ENCODE data around the gene MYL12A.
"Not testable (repeated sequence)": the region's sequence is repeated elsewhere in the genome, so short reads cannot be mapped to it uniquely, and the experiment has no call there.

MYL12A gene

DNA sequence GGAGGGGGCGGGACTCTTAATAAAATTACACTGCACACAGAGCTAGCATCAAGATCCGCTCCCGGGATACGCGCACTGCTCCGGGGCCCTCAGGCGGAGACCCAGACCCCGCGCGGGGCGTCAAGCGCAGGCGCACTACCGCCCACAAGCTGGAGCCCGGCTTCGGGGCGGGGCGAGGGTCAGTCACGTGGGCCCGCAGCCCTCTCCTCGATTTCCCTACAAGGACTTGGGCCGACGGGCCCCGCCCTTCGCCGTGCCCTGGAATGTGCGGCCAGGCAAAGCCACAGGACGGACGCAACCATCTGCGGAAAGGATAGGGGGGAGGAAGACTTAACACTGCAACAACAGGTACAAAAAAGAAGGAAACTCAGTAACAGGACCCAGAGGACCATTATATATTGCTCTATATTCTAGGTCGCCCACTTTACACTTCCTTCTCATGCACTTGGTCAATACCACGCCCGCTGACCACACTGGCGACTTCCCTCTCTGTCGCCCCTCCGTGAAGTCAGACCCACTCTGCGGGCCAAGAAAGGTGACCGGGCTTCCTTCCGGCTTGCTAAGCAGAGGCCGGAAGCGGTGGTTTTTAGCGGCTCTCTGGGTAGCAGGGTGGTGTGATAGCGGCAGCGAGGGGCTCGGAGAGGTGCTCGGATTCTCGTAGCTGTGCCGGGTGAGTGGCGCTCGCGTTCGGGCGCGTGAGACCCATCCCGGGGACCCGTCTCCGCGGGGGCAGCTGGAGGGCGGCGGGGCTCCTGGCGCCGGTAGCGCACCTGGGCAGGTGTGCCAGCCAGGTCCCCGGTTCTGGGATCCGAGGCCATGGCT is at the start of gene MYL12A:
MYL12A (plus strand) TSS at position 562 of the 822 bp plus-strand sequence. CDS start 5,447 bp downstream, outside the sequence.
- peak; percentile 71 for TF ChIP-seq POLR2A (IDR thresholded peaks at IDR 0.05; ENCODE audit: low read depth, low read length)
- FAIRE-seq (peak; percentile 98), DNase-seq (ENCODE audit: insufficient read length, low spot score) (peak; percentile 82)

GRCh38 chr18:3198260-3198860 is 49.2 kb upstream of the MYL12A start:
- not testable (repeated sequence) for FAIRE-seq; DNase-seq (ENCODE audit: insufficient read length, low spot score)

DNA sequence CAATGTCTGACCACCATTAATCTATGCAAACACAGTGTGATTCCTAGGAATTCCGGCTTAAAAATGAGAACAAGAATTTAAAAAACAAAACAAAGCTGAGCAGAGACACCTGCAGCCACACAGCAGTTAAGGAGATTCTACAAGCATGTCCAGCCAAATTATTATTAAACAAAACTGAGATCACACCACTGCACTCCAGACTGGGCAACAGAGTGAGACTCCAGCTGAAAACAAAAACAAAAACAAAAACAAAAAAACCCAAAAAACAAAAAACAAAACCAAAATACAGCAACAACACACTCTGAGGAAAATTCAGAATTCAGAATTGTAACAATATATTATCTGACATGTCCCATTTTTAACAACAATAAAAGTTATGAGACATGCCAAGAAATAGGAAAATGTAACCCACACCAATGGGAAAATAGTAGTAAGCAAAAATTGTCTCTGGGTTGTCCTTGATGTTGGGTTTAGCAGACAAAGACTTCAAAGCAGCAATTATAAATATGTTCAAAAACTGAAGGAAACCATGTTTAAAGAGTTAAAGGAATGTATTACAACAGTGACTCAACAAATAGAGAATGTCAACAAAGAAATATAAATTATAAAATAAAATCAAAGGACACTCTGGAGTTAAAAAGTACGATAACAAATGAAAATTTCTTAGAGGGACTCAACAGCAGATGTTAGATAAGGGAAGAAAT is 47.5 kb upstream of the MYL12A start:
- DNase-seq (ENCODE audit: insufficient read length, low spot score) (no peak), FAIRE-seq (no peak)
- TF ChIP-seq POLR2A (IDR thresholded peaks at IDR 0.05; ENCODE audit: low read depth, low read length), result no peak

GRCh38 chr18:3205239-3205638 is 42.4 kb upstream of the MYL12A start:
- no peak for TF ChIP-seq POLR2A (IDR thresholded peaks at IDR 0.05; ENCODE audit: low read depth, low read length)
- FAIRE-seq, result no peak
- no peak for DNase-seq (ENCODE audit: insufficient read length, low spot score)

GRCh38 chr18:3207565-3207964 is 40.0 kb upstream of the MYL12A start:
- FAIRE-seq, result peak; percentile 99
- TF ChIP-seq POLR2A (IDR thresholded peaks at IDR 0.05; ENCODE audit: low read depth, low read length), result no peak
- peak; percentile 46 for DNase-seq (ENCODE audit: insufficient read length, low spot score)

DNA sequence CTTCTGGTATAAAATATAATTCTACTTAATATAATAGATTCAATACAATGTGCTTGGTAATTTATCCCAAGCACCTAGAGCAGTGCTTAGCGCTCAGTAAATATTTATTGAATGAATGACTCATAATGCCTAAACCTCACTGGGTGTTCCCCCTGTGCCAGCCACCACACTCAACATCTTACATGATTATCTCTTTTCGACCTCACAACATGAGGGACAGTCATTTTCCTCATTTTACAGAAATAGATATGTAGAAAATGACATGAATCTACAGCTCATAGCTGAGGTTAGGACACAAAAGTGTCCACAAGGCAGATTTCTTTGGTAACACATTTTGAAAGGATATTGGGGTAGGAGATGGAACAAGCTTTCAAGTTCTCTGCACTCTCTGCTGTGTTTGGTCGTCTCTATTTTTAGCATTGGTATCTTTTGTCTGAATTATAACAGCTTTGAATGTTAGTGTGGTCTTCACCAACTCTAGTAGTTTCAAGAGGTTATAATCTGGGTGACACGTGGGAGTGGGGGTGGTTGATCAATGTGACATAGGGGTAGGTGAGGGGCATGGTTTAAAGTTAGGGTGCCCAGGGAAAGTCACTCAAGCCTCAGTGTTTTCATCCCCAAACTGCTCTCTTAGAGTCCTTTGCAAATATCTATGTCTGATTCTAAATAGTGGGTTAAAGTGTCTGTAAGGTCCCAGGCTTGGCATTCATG is 37.6 kb upstream of the MYL12A start:
- no peak for DNase-seq (ENCODE audit: insufficient read length, low spot score)
- no peak for TF ChIP-seq POLR2A (IDR thresholded peaks at IDR 0.05; ENCODE audit: low read depth, low read length)
- no peak for FAIRE-seq

DNA sequence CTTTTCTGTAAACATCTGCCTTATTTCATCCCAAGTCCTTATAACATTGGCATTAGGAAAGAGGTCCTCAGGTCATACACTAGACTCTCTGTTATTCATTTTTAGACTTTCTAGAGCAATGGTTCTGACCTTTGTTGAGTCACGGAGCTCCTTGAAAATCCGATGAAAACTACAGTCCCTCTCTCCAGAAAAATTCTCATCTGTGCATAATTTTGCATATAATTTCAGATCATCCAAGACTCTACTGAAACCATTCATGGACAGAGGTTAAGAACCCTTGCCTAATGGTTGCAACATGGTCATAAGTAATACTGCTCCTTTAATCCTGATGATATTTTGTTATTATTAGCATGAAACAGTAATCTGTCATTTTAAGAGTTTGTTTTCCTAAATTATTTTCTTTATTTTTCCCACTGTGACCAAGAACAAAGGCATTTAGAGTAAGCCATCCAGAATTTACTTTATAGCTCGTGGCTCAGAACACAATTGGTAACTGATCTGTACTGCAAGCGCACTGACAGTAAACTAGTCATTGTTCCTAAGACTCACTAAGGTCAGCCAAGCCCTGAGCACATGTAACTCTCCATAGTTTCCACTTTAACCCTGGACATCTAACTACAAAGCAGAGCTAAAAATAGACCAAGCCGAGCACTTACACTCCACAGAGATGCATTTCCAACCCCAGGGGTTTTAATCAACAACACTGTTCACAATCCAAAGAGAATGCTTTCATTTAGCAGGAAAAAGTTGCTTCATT is 36.2 kb upstream of the MYL12A start:
- FAIRE-seq (no peak), DNase-seq (ENCODE audit: insufficient read length, low spot score) (no peak)
- TF ChIP-seq POLR2A (IDR thresholded peaks at IDR 0.05; ENCODE audit: low read depth, low read length), result no peak

DNA sequence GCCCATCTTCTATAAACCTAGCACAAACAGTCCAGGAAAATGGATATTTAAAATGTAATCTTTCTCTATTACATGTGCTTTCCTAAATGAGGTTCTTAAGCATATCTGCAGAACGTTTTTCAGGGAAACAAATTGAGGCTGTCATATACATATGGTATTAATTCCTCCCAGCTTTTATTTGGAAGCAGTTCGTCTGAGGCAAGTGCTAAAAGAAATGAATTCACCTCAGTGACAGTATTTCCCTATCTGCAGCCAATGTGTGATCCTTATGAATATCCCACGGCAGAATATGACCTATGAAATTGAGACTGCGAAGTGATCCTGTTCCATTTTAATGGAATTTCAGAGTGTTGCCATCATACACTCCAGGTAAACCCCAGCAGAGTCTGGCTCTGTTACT is 34.9 kb upstream of the MYL12A start:
- no peak for DNase-seq (ENCODE audit: insufficient read length, low spot score)
- FAIRE-seq, result no peak
- TF ChIP-seq POLR2A (IDR thresholded peaks at IDR 0.05; ENCODE audit: low read depth, low read length), result no peak

DNA sequence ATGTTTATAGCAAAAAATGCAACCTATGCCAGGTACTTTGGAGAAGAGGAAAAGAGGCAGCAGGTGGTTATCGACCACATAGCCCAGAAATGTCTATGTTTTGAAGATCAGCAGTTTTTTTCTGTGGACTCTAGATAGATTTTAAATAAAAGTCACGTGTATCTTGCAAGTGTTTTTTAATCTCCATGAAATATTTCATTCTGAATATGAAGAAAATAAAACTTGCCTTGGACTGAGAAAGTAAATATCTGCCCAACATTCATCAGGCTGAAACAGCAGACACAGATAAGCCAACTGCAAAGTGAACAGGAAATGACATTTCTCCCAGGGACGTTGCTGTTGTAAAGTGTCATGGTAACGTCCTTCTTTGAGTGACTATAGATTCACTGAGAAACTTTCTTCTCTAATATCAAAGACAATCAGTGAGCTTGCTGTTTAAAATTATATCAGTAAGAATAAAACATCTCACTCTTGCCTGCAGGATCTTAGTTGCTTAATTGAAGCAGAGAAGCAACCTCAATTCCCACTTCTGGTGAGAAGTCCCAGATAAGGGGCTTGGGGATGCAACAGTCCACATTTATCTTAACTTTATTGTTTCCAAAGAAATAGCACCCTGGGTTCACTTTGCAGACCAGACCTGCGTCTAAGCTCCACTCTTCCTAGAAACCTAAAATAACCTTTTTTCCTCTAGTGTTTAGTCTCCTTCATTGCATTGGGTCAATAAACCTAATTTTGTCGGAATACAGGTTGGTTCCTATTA is 34.1 kb upstream of the MYL12A start:
- TF ChIP-seq POLR2A (IDR thresholded peaks at IDR 0.05; ENCODE audit: low read depth, low read length), result no peak
- no peak for DNase-seq (ENCODE audit: insufficient read length, low spot score)
- FAIRE-seq, result no peak

DNA sequence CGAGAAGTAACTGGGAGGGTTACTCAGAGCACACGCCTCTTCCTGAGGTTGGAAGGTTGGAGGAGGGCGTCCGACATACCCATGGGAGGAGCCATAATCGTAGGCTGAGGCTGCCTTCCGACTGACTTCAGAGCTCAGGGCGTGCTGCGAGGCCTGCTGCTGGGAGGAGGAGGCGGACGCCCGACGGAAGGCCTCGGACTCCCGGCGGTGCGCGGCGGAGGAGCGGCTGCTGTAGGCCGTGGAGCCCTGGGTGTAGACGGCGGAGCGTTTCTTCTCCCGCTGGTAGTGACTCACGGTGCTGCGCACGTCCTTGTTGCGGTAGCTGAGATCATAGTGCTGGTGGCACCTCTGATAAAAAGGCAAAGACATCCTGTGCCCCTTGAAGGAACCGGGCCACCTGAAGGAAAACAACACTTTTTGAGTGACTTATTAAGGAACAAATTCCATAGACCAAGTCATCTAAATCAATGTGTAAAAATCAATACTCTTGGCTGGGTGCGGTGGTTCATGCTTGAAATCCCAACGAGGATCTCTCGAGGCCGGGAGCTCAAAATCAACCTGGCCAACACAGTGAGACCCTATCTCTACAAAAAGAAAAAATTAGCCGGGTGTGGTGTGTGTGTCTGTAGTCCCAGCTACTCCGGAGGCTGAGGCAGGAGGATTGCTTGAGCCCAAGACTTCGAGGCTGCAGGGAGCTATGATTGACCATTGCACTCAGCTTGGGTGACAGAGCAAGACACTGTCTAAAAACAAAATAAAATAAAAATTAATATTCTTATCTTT is 32.6 kb upstream of the MYL12A start:
- no peak for DNase-seq (ENCODE audit: insufficient read length, low spot score)
- no peak for TF ChIP-seq POLR2A (IDR thresholded peaks at IDR 0.05; ENCODE audit: low read depth, low read length)
- no peak for FAIRE-seq

DNA sequence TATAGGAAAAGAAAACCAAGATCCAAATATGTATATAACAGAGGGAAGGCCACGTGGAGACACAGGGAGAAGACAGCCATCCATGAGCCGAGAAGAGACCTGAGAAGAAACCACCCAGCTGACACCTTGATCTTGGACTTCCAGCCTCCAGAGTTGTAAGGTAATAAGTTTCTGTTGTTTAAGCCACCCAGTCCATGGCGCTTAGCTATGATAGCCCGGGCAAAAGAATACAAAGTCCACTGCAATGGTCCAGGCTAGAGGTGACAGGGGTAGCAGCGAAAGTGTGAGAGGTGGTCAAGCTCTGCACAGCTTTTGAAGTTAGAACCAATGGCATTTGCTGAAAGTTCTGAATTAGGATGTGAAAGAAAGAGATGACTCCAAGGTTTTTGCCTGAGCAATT is 30.6 kb upstream of the MYL12A start:
- no peak for TF ChIP-seq POLR2A (IDR thresholded peaks at IDR 0.05; ENCODE audit: low read depth, low read length)
- DNase-seq (ENCODE audit: insufficient read length, low spot score) (no peak), FAIRE-seq (no peak)

All from H54 (cell line).